ENCODE data around the gene TFF2. TPM values are rescaled to one million over a fixed set of nuclear protein-coding genes. Genes with fewer than 3 reads are reported as not detected.
A peak's percentile ranks its signal among the peaks of the same experiment; 100 is the strongest.

The TFF2 gene
- total RNA-seq, 6 donors from 2014 or later, result not detected

DNA sequence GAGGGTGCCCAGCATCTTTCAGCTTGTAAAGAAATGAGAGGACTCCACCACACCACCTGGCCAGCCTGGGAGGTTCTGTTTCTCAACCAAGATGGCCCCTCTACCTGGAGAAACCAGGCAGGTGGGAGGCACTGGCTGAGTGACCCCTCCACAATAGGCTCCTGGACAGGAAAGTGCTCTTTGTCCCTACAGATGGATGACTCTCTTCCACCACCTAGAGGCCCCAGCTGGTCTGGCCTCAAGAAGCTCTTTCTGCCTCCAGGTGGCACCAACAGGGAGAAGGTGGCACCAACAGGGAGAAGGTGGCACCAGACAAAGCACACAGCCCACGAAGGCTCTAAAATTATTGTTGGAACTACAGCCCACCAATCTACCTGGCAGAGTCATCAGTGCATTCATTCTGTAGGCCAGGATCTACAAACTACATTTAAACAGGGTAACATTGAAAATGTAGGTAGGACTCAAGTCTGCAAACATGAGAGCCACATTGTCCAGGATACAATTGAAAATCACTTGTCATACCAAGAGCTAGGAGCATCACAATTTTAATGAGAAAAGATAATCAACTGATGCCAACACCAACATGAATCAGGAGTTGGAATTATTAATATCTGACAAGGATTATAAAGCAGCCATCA, 30.7 kb upstream of the TFF2 start:
- Histone ChIP-seq H3K27me3 (no peaks in the 10 kb centered on the region), H3K9me3 (peaks cover 0 to 10% (median 0%) of the 10 kb centered on the region in 4 donors), H3K36me3 (no peaks in the 10 kb centered on the region), H3K27ac (no peak overlapping the region), H3K4me1 (peaks cover 0 to 8% (median 2%) of the 10 kb centered on the region in 4 donors), H3K4me3 (no peak overlapping the region)
- 47 to 75% methylated on average over 1 of the region's 1 CpG for WGBS, 2 donors
- peak; percentile 45 to 55 for ATAC-seq (ENCODE audit: low FRiP score in 2 of 2)
- DNase-seq, result peak in 1 of 2 donors; percentile 73
- TF ChIP-seq POLR2AphosphoS5 (IDR thresholded peaks at IDR 0.05) (no peak), EP300 (IDR thresholded peaks at IDR 0.05) (no peak)
- TF ChIP-seq, protein P1, sequence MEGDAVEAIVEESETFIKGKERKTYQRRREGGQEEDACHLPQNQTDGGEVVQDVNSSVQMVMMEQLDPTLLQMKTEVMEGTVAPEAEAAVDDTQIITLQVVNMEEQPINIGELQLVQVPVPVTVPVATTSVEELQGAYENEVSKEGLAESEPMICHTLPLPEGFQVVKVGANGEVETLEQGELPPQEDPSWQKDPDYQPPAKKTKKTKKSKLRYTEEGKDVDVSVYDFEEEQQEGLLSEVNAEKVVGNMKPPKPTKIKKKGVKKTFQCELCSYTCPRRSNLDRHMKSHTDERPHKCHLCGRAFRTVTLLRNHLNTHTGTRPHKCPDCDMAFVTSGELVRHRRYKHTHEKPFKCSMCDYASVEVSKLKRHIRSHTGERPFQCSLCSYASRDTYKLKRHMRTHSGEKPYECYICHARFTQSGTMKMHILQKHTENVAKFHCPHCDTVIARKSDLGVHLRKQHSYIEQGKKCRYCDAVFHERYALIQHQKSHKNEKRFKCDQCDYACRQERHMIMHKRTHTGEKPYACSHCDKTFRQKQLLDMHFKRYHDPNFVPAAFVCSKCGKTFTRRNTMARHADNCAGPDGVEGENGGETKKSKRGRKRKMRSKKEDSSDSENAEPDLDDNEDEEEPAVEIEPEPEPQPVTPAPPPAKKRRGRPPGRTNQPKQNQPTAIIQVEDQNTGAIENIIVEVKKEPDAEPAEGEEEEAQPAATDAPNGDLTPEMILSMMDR (IDR thresholded peaks at IDR 0.05), result peak in 5 of 6 experiments; percentile 19 to 88 (median 76)

DNA sequence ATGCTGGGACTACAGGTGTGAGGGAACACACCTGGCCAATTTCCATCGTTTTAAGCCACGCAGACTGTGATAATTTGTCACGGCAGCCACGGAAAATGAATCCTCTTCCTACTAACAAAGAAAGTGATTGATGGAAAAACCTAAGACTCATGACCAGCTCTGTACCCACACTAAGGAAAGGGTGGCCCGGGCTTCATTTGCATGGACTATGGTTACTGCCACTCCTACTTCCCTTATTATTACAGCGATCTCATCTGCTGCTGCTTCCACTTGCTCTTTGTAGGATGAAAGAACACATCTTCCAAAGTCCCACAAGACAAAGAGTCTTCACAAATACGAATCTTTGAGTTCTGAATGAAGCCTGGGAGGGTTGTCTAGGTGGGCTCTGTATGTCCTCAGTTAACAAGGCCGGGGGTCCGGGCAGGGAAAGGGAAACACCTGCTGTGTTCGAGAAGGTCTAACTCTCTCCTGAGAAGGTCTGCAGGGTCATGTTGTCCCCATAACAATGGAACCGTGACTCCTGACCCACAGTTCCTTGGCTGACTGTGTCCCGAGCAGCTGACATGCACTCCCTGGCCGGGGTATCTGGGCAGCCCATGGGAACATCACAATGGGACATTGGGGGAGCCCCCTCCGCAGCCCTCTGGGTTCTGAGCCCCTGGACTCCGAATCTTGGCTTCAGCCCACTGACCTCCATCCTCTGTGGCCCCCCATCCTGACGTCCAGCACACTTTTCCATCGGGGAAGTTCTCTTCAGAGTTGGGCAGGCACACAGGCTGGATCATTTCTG, 28.8 kb upstream of the TFF2 start:
- peaks cover 0 to 3% (median 2%) of the 10 kb centered on the region in 4 donors for H3K4me1 ChIP-seq

DNA sequence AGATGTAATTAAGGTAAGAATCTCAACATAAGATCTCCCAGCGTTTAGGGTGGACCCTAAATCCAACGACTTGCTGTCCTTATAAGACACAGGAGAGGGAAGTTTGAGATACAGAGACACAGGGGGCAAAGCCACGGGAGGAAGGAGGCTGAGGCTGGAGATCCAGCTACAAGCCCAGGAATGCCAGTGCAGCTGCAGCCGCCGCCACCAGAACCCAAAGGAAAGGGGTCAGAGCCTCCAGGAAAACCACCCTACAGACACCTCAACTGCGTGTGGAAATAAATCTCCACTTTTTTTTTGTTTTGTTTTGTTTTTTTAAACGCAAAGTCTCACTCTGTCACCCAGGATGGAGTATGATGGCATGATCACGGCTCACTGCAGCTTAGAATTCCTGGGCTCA, 27.6 kb upstream of the TFF2 start:
- DNase-seq (no peak), ATAC-seq (ENCODE audit: low FRiP score in 2 of 2) (no peak)
- peaks cover 0 to 10% (median 0%) of the 10 kb centered on the region in 4 donors for H3K9me3 ChIP-seq
- peaks cover 0 to 3% (median 2%) of the 10 kb centered on the region in 4 donors for H3K4me1 ChIP-seq
- no peak overlapping the region for H3K4me3 ChIP-seq
- no peak overlapping the region for H3K27ac ChIP-seq
- no peak for TF ChIP-seq POLR2AphosphoS5 (IDR thresholded peaks at IDR 0.05)
- TF ChIP-seq, protein P1 (IDR thresholded peaks at IDR 0.05), result no peak
- no peak for TF ChIP-seq EP300 (IDR thresholded peaks at IDR 0.05)
- no peaks in the 10 kb centered on the region for H3K27me3 ChIP-seq
- WGBS, 2 donors, result 80 to 87% methylated on average over 8 of the region's 8 CpGs
- H3K36me3 ChIP-seq, result no peaks in the 10 kb centered on the region

More for the DNA sequence above, 28.8 kb upstream of the TFF2 start:
- no peak overlapping the region for H3K4me3 ChIP-seq
- H3K36me3 ChIP-seq, result no peaks in the 10 kb centered on the region
- ATAC-seq (ENCODE audit: low FRiP score in 2 of 2), result no peak
- no peaks in the 10 kb centered on the region for H3K27me3 ChIP-seq
- no peak for DNase-seq
- TF ChIP-seq POLR2A (IDR thresholded peaks at IDR 0.05) (no peak), POLR2AphosphoS5 (IDR thresholded peaks at IDR 0.05) (no peak)
- TF ChIP-seq, protein P1 (IDR thresholded peaks at IDR 0.05), result no peak
- peaks cover 0 to 10% (median 0%) of the 10 kb centered on the region in 4 donors for H3K9me3 ChIP-seq
- no peak overlapping the region for H3K27ac ChIP-seq
- WGBS, 2 donors, result 80 to 87% methylated on average over 13 to 17 of the region's 17 CpGs

DNA sequence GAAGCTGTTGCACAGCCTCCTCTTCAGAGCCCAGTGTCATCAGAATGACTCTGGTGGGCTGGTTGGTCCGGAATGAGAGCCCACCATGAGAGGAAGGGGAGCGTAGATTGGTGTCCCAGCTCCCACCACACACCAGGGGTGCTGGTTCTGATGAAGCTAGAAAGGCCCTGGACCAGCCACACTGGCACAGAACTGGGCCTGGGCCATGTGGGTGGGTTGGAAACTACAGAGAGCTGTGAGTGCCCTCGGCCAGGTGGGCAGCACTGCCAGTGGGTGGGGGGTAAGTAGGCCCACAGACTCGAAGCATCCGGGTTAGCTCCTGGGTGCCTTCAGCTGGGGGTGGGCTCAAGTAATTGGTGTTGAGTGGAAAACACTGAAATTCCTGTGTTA, 27.2 kb upstream of the TFF2 start:
- Histone ChIP-seq H3K9me3 (peaks cover 0 to 10% (median 0%) of the 10 kb centered on the region in 4 donors), H3K36me3 (no peaks in the 10 kb centered on the region), H3K27ac (no peak overlapping the region), H3K27me3 (no peaks in the 10 kb centered on the region), H3K4me1 (peaks cover 0 to 3% (median 2%) of the 10 kb centered on the region in 4 donors), H3K4me3 (no peak overlapping the region)
- TF ChIP-seq, protein P1 (IDR thresholded peaks at IDR 0.05), result no peak
- TF ChIP-seq EP300 (IDR thresholded peaks at IDR 0.05), result no peak
- no peak for TF ChIP-seq POLR2A (IDR thresholded peaks at IDR 0.05)
- TF ChIP-seq POLR2AphosphoS5 (IDR thresholded peaks at IDR 0.05), result no peak
- no peak for DNase-seq
- 99 to 100% methylated on average over 3 to 5 of the region's 5 CpGs for WGBS, 2 donors
- no peak for ATAC-seq (ENCODE audit: low FRiP score in 2 of 2)
